Measurements from ENCODE around the gene SNAP91.
A peak's percentile ranks its signal among the peaks of the same experiment; 100 is the strongest.

Gene SNAP91

DNA sequence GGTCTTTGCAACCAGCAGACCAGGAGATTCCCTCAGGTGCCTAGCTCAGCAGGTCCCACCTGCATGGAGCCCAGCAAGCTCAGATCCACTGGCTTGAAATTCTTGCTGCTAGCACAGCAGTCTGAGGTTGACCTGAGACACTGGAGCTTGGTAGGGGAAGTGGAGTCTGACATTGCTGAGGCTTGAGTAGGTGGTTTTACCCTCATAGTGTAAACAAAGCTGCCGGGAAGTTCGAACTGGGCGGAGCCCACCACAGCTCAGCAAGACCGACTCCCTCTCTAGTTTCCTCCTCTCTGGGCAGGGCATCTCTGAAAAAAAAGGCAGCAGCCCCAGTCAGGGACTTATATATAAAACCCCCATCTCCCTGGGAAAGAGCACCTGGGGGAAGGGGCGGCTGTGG, 162.3 kb downstream of the SNAP91 start:
- no peak for DNase-seq (ENCODE audit: low read depth in 2 of 3, low spot score in 2 of 3)

DNA sequence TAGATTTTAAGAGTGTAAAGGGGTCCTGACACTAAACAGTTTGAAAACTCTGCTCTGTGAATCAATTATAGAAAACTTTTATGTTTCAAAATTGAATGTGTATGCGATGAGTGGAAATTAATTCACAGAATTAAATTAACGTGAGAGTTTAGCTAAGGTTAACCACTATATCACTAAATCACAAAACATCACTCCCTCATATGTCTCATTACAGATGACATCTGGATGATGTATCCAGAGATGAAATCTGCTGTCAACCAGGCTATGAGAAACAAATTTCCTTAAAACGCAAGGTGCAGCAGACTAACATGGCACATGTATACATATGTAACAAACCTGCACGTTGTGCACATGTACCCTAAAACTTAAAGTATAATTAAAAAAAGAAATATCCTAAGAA, 169.2 kb downstream of the SNAP91 start:
- no peak for DNase-seq (ENCODE audit: low read depth in 2 of 3, low spot score in 2 of 3)

DNA sequence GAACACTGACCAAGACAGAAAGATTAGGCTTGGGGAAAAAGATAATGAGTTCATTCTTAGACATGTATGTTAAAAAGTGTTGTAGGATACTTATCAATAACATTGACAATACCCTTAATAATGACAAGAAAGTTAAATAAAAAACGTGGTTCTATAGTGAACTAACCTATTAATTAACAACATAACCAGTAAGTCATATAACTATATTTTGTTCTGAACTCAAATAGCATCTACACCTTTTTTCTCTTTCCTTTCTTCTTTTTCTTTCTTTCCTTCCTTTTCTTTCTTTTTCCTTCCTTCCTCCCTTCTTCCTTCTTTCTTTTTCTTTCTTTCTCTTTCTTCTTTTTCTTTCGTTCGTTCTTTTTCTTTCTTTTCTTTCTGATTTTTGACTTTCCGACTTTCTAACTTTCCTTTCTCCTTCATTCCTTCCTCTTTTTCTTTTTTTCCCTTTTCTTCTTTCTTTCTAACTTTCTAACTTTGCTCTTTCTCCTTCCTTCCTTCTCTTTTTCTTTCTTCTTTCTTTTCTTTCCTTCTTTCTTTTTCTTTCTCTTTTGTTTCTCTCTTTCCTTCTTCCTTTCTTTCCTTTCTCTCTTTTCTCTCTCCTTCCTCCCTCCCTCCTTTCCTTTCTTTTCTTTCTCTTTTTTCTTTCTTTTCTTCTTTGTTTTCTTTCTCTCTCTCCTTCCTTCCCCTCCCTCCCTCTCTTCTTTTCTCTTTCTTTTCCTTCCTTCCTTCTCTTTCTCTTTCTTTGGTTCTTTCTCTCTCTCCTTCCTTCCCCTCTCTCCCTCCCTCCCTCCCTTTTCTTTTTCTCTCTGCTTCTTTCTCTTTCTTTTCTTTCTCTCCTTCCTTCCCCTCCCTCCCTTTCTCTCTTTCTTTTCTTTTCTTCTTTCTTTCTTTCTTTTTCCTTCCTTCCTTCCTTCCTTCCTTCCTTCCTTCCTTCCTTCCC, 172.0 kb downstream of the SNAP91 start:
- no peak for DNase-seq (ENCODE audit: low read depth in 2 of 3, low spot score in 2 of 3)

DNA sequence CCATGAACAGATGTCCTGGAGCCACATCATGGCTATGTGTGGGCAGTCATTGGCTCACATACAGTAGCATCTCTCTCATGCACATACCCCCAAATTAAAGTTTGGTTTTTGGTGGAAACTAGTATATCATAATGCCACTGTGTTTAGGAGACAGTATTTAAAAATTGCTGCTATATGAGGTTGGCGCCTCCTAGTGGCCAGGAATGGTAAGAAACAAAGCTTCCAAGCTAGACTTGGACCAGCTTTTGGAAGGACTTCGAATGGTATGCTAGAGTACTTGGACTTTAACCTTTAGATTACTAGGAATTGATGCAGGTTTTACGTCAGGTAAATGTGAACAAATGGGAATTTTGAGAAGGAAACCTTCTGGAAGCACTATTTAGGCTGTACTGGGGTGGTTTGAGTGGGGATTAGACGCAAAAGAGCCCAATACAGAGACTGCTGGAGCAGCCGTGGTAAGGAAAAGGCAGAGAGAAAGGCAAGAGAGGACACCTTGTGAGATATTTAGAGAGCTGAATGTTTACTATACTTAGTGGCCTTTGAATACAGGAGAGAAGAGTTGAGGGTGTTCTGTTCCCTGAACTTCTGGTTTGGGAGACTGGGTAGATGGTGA, 172.8 kb downstream of the SNAP91 start:
- DNase-seq (ENCODE audit: low read depth in 2 of 3, low spot score in 2 of 3) = peak in 1 of 3 experiments; percentile 27

DNA sequence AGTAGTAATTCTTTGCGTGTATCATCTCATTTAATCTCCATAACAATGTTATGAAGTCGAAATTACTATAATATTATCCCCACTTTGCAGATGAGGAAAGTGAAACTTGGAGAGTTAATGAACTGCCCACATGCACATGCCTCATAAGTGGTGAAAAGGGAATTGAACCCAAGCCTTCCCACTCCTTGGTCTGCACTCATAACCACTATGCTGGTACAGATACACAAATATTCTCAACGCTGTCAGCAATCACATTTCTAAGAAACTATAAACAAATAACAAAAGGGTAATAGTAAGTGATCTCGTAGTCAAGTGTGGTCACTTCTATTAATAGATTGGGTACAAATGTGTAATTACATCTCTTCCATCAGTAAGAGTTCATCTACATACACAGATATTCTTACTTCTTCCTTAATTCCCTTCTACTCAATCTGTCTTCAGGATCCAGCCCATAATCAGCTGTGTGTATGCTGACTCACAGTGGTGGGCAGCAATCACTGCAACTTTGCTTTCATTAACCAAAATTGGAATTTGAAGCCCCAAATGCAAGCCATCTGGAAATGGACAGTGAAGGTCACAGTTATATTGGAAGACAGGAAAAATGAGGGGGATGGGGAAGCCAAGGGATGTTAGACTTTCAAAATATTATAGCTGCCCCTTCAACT, 190.0 kb downstream of the SNAP91 start:
- no peak for DNase-seq (ENCODE audit: low read depth in 2 of 3, low spot score in 2 of 3)

DNA sequence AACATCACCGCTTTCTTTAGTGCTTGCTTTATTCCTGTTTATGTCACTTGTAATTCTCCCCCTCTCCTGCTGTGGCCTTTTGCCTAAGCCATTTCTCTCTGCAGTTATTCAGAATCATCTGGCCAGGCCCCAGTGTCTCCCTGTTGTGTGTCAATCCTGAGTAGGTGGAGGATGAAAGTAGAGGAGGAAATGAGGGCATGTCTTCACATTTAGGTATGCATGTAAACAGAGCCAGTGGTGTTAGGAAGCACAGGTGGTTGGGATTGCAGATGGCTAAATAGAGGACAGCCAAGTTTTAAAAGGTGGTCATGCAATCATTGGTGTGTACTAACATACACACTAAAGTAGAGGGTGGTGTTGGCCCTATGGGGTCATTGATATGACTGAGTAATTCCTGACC, 191.4 kb downstream of the SNAP91 start:
- DNase-seq (ENCODE audit: low read depth in 2 of 3, low spot score in 2 of 3) = no peak

DNA sequence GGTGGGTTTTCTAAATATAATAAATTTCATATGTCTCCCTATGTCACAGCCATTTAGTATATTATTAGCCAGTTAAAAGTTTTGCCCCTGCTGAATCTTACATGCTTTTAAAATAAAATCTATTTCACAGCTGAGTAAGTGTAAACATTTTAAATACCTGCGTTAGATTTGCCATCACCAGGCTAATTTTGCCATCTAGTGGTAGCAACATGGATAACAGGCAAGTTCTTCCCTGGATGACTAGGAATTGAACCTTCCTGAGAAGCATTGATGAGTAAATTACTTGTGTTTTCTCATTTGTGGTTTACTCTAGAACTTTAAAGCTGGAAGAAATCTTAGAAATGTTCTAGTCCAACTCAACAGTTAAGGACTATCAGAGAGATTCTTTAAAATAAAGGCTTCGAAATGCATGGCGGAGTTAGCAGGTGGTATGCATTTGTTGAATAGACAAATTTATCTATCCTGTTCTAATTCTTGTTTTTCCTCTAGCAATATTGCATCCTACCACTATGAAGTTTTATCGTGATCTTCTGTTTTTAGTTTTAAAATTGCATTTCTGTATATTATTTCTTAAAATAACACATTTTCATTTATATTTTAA, 193.9 kb downstream of the SNAP91 start:
- no peak for DNase-seq (ENCODE audit: low read depth in 2 of 3, low spot score in 2 of 3)

DNA sequence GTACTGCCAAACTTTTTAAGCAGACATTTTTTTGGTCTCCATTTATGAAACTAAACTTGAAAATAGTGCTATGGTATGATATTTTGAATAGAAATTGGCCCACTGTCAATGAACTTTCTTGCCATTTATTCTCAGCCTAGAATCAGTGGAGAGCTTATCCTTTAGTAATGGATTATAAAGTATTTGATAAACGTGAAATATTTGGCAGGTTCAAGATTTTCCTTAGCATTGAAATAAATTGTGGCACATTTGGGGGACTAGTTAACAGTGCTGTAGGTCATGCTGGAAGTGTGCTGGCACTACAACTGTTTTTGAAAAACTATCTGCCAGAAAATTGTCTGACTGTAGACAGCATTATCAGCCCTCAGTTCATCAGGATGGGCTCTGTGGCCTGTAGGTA, 194.4 kb downstream of the SNAP91 start:
- no peak for DNase-seq (ENCODE audit: low read depth in 2 of 3, low spot score in 2 of 3)

DNA sequence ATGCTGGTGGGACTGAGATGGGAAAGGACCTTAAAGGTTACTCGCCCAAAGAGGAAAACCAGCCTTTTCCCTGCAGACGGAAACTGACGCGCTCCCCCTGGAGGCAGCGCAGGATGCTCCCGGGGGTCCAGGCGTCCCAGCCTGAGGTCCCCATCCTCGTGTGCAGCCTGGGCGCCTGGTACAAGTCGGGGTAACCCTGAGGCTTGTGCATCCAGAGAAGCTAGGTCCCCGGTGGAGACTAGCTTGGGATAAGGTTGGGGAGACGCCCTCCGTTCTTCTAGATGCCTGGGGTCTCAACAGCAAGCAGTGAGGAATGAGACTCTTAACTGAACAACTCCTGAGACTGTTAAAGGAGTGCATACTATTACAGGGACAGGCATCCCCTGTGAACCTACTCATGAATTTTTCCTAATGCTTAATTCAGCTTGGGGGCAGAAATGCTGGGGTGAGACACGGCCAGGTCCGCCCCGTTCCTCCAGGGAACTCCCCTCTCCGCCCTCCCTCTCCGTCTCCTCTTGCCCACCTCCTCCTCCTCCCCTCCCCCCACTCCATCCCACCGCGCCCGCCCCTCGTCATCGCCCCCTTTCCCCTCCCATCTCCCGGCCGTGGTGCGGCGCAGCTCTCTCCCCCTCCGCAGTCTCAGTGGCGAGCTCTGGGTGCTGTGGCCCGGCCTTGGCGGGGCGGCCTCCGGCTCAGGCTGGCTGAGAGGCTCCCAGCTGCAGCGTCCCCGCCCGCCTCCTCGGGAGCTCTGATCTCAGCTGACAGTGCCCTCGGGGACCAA, 196.8 kb downstream of the SNAP91 start, which contains the start of gene PRSS35:
PRSS35 (plus strand) TSS at position 634 of the 781 bp plus-strand sequence. CDS start 10,908 bp downstream, outside the sequence.
- no peak for DNase-seq (ENCODE audit: low read depth in 2 of 3, low spot score in 2 of 3)

DNA sequence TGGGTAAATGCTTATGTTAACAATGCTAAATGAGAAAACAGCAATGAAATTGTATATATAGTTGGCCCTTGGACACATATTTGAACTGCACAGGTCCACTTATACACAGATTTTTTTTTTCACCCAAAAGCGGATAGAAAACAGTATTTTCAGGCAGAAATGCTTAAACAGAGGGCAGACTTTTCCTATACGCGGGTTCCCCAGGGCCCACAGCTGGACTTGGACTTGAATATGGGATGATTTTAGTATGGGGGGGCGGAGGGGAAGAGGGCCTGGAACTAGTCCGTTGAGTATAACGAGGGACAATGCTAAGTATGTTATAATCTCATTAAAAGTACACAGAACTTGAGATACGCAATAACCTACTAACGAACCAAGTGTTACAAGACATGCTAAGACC, 197.6 kb downstream of the SNAP91 start:
- no peak for DNase-seq (ENCODE audit: low read depth in 2 of 3, low spot score in 2 of 3)

DNA sequence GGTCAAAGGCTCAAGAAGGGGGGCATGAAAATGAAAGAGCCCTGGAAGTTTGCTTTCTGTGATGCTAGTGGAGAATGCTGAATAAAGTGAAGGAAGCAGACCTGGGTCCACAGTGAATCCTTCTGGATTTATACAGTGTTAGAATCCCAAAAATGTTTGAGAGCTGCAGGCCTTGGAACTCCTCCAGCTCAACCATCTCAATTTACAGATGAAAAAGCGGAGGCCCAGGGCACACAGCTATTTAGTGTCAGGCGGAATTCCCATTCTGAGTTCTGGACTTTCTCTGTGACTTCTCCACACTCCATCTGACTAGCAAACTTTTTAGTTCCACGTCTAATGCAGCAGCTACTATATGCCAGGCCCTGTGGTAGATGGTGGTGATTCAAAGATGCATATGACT, 198.1 kb downstream of the SNAP91 start:
- no peak for DNase-seq (ENCODE audit: low read depth in 2 of 3, low spot score in 2 of 3)

DNA sequence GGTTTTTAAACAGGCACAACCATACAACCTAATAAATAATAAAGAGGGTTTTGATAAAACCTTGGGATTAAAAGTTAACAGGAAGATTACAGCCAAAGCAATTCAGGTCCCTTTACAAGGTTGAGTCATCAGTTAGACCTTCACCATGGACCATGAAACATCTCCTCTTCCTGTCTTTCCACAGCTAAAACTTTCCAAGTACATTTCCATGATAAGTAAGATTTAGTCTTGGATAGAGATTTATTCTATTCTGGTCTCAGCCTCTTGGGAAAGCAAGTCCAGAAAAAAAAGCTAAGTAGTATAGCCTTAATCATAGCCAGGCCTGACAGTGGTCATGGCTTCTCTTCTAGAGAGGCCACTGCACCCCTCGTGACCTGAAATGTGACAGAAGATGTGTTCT, 199.5 kb downstream of the SNAP91 start:
- DNase-seq (ENCODE audit: low read depth in 2 of 3, low spot score in 2 of 3) = no peak

DNA sequence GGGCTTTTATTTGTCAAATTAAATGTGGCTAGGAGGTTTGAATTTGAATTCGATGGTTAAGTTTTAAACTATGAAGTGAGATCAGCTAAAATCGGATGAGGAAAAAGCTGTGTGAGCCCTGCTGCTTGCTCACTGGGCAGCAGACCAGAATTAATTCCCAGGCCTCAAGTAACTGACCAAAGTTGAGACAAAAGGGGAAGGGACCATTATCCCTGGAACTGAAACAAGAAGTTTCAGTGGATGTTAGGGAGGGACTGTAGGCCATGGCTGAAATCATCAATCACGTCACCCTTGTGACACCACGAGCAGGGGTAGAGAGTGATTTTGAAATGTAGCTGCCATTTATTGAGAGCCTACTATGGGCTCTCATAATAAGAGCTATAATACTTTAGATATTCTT, 203.5 kb downstream of the SNAP91 start:
- DNase-seq (ENCODE audit: low read depth in 2 of 3, low spot score in 2 of 3) = no peak
